GM12872 (cell line): ENCODE results near the gene PLEKHM3.

Experiments used
- CTCF ChIP-seq: IDR thresholded peaks from 3 replicates; pipeline ENCODE4 v1.5.1; 2011; ENCODE audit warnings: low read depth, mild to moderate bottlenecking, low read length, moderate library complexity; ENCODE audit not compliant: insufficient read depth

Gene PLEKHM3

DNA sequence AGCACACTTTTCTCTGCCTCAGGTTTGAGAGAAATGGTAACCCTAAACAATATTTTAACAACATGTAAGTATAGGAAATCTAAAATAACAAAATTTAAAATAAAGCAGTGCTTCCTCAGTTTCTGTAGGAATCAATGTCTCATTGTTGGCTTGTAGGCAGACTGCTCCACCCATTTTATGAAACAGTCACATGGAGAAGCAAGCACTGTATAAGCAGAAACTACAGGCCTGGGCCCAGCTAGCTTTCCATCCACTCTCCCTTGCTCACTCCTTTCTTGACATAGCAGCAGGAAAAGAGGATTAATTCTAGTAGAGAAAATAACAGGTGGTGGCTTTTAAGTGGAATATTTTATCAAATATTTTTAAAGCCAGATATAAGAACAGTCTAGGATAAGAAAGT is 97.2 kb downstream of the PLEKHM3 start:
- TF ChIP-seq CTCF, result no peak

DNA sequence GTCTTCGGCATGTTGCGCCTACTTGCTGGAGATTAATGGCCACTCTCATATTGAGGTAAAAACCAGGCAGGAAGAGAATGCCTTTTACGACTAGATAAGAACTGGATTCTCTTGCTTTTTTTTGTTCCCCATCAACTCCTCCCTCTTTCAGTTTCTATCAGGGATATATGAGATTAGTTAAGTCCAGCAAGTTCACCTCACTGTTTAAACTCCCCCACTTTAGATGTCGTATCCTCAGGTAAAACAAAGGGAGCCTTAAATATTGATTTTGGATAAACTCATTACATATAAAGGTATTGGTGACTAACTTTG is 98.4 kb downstream of the PLEKHM3 start:
- no peak for TF ChIP-seq CTCF

- no peak for TF ChIP-seq CTCF
Observed at GRCh38 chr2:207926133-207926988, 99.0 kb downstream of the PLEKHM3 start.

DNA sequence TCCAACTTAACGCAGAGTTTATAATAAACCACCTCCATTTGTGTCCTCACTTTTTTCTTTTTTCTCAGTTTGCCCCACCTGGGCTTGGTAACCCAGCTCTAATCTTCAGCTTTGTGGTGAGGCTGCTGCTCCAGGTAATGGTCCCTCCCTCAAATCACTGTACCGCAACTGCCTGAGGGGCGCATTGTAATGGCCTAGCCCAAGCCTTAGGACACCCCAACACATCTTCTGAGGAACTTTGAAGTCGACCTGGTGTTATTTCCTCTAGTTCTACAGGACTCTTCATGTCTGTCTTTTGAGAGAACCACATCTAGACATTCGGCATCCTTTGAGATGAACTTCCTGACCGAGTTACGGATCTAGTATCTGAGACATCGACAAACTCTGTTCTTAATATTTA is 99.7 kb downstream of the PLEKHM3 start:
- TF ChIP-seq CTCF, result no peak

DNA sequence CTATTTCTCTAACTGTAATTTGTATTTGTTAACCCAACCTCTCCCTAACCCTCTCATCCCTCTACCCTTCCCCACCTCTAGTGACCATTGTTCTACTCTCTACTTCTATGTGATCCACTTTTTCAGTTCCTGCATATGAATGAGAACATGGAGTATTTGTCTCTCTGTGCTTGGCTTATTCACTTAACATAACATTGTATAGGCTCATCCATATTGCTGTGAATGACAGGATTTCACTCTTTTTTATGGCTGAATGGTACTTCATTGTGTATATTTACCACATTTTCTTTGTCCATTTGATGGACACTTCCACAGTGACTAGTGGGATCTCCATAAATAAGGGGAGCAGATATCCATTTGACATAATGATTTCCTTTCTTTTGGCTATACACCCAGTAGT is 103.7 kb downstream of the PLEKHM3 start:
- TF ChIP-seq CTCF, result no peak

DNA sequence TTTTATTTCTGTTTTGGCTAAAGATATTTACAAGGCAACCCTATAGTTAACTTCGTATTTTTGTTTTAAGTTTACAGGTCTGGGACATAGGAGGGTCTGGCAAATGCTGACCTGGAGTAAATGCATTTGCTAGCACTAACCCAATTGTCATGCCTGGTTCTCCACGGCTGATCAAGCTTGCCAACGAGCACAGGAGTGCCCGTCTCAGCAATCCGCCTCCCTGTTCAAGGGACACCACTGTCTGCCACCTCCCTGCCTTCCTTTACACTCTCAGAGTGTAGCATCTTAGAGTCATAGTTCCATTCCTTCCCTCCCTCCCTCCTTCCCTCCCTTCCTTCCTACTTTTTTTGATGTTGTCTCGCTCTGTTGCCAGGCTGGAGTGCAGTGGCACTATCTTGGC is 104.6 kb downstream of the PLEKHM3 start:
- TF ChIP-seq CTCF, result no peak

DNA sequence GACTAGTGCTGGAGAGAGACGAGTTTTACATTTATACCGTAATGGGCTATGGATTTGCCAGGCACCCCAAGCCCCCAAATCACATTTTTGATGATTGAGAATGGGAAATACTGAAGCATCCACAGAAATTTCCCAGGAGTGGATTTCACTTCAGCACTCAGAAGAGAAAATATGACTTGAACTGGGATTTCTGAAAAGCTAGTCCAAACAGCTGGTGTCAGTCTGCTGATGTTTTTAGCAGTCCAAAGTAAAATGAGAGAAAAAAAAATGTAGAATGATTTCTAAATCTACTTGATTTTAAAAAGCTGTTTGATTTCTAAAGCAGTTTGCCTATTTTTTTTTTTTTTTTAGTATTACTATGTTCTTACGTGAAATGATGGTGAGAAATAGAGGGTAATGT is 105.0 kb downstream of the PLEKHM3 start:
- TF ChIP-seq CTCF, result no peak
